Esophagus muscularis mucosa (tissue), 3 donors: ENCODE results near the gene LRP8.

Source experiments
- CTCF ChIP-seq, 3 experiments: fragments of 200-600 bp in 2 of 3; fragments of 450-650 bp in 1 of 3; sonication (generic) in 2 of 3; IDR thresholded peaks; one replicate each; pipeline ENCODE4 v1.5.1; 2017 to 2019; ENCODE audit warnings: antibody characterized with exemption in 3 of 3, mild to moderate bottlenecking in 2 of 3, moderate library complexity in 1 of 3
- POLR2A ChIP-seq: fragments of 450-650 bp; IDR thresholded peaks from one replicate; pipeline ENCODE4 v1.6.1; 2017; ENCODE audit warnings: antibody characterized with exemption, moderate library complexity, mild to moderate bottlenecking, low read depth

GRCh38 chr1:53315456-53316423, 12.1 kb downstream of the LRP8 start:
- TF ChIP-seq POLR2A, result no peak
- TF ChIP-seq CTCF (IDR thresholded peaks at IDR 0.05), result no peak
